K562 (cell line): Measurements from ENCODE around the gene RACGAP1. TPM values are rescaled to one million over a fixed set of nuclear protein-coding genes. Genes with fewer than 3 reads are reported as not detected.
A peak's percentile ranks its signal among the peaks of the same experiment; 100 is the strongest.

Experiments used
- E2F8 ChIP-seq: fragments of 450-650 bp; IDR thresholded peaks from 2 replicates; pipeline ENCODE4 v1.7.1; 2018; ENCODE audit warnings: mild to moderate bottlenecking, low read depth; ENCODE audit not compliant: partially characterized antibody
- HDAC1 ChIP-seq, 2 experiments: fragments of 450-650 bp; IDR thresholded peaks; 2 replicates each; pipeline ENCODE4 v1.6.1; 2016 to 2017; ENCODE audit warnings: inconsistent platforms in 1 of 2, mild to moderate bottlenecking in 1 of 2, moderate library complexity in 1 of 2
- KAT2B ChIP-seq: IDR thresholded peaks from one replicate; pipeline ENCODE4 v1.6.1; 2012; ENCODE audit warnings: low read depth, mild to moderate bottlenecking, control low read depth, inconsistent platforms, low read length, moderate library complexity
- NCOA1 ChIP-seq: fragments of 450-650 bp; IDR thresholded peaks from 2 replicates; pipeline ENCODE4 v1.6.1; 2016; ENCODE audit warnings: low read depth
- NCOR1 ChIP-seq: fragments of 450-650 bp; IDR thresholded peaks from 2 replicates; pipeline ENCODE4 v1.6.1; 2016; ENCODE audit warnings: mild to moderate bottlenecking, moderate library complexity
- PKNOX1 ChIP-seq: fragments of 450-650 bp; IDR thresholded peaks from 2 replicates; pipeline ENCODE4 v1.6.1; 2016
- SMC3 ChIP-seq: conservative IDR thresholded peaks from 2 replicates; pipeline ENCODE4 v1.6.1; 2011; ENCODE audit warnings: low read depth, low read length, improper control_type of control experiment; ENCODE audit not compliant: insufficient read depth
- SOX6 ChIP-seq: fragments of 450-650 bp; IDR thresholded peaks from 2 replicates; pipeline ENCODE4 v1.6.1; 2014; ENCODE audit warnings: mild to moderate bottlenecking
- SPI1 ChIP-seq: IDR thresholded peaks from 2 replicates; pipeline ENCODE4 v1.6.1; 2011; ENCODE audit warnings: low read depth, low read length, control low read depth, borderline replicate concordance
- ZMIZ1 ChIP-seq, 2 experiments: fragments of 150-350 bp in 1 of 2; IDR thresholded peaks; 2 replicates each; pipeline ENCODE4 v1.6.1; 2012 to 2016; ENCODE audit warnings: low read depth in 2 of 2, low read length in 2 of 2, mild to moderate bottlenecking in 1 of 2, moderate library complexity in 1 of 2
- ZNF12 ChIP-seq: sonication (generic); formaldehyde crosslinking; IDR thresholded peaks from 2 replicates; pipeline ENCODE4 v1.4.0; 2020; ENCODE audit warnings: mild to moderate bottlenecking, missing genetic modification reagents
- polyA plus RNA-seq, 8 experiments: library from polyadenylated mRNA; depleted of rRNA in 4 of 8; stranded (reverse) in 5 of 8; unstranded in 3 of 8; fragments of >200 nt; fragmentation: Nextera tagmentation in 2 of 8; fragmentation: Illumina TruSeq in 1 of 8; extraction: Ambion mirVana in 2 of 8; extraction: Trizol in 1 of 8; gene quantifications; 2 replicates each; pipeline versions ENCODE4 v1.2.1 to v1.2.3, GENCODE V29; 2011 to 2014; ENCODE audit warnings: inconsistent platforms in 1 of 8, missing spikeins in 1 of 8
- total RNA-seq, 7 experiments: library from RNA; depleted of rRNA in 6 of 7; stranded (reverse); fragments of >200 nt in 6 of 7; fragmentation: Illumina TruSeq in 2 of 7; extraction: Trizol in 2 of 7; gene quantifications; 2 replicates each; pipeline versions ENCODE4 v1.2.1 to v1.2.3, GENCODE V29; 2011 to 2021; ENCODE audit warnings: low replicate concordance in 1 of 7

The RACGAP1 gene
- total and polyA plus RNA-seq, 9 of the 15 experiments (the other 6 are each of a cell fraction or from before 2014, with no cell fraction given), result 56.4 to 92.9 (median 71.8) TPM

- TF ChIP-seq SPI1 (no peak), SMC3 (no peak), SOX6 (peak; percentile 88), ZNF12 (CRISPR knock-in tag) (no peak), ZMIZ1 (IDR thresholded peaks at IDR 0.05; ENCODE audit: low read depth in 2 of 2, low read length in 2 of 2) (0 out of 4 replicates have a peak, but pooled peaks of 1 of the 2 experiments have one; percentile 22), KAT2B (no peak), NCOA1 (peak; percentile 44; the same call in 1 of the 2 replicates), NCOR1 (peak; percentile 81), E2F8 (no peak), PKNOX1 (peak; percentile 88), HDAC1 (IDR thresholded peaks at IDR 0.05) (peak in 1 of 2 experiments; percentile 31; a peak in 1 of 4 replicates)
Measured at GRCh38 chr12:50041962-50042361, 16.7 kb upstream of the RACGAP1 start (continued).
